Measurements from ENCODE around the gene POMT1.
"Not testable (repeated sequence)": the region's sequence is repeated elsewhere in the genome, so short reads cannot be mapped to it uniquely, and the experiment has no call there.

Gene POMT1

GRCh38 chr9:131472085-131472484 lies 30.6 kb upstream of the POMT1 start:
- H3K36me3 Mint-ChIP-seq (ENCODE audit: low read depth), result peaks cover 98% of the 10 kb centered on the region
- H3K9me3 Mint-ChIP-seq; H3K27ac Mint-ChIP-seq; intact Hi-C loops (cut with micrococcal nuclease); H3K27me3 Mint-ChIP-seq; H3K4me1 Mint-ChIP-seq (ENCODE audit: low read depth); H3K4me3 Mint-ChIP-seq: not testable (repeated sequence)

DNA sequence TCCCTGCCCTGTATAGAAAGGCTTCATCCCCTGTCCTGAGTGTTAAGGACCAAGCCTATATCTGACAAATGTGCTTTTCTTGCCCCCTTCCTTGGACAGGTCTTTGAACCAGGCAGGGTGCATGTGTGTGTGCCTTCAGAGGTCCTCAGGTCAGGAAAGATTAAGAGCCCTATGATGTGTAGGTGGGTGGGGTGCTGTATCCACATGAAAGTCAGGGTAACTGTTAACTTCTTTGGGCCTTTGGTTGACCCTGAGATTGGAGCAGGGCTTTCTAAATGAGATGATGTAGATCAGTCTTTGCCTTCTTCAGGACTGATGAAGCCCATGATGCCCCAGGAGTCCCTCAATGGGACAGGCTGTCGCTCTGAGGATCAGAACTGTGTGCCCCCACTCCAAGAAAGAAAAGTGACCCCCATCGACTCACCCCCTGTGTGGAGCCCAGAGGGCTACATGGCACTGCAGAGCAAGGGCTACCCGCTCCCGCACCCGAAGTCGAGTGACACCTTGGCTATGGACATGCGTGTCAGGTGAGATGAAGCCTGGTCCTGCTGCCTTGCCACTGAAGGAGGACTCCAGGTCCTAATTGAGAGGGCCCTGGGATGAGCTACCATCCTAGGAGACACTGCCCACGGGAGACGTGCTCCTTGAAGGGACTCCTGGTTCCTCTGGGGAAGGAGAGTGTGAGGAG lies 29.4 kb upstream of the POMT1 start:
- Mint-ChIP-seq H3K27me3 (no peaks in the 10 kb centered on the region), H3K4me1 (ENCODE audit: low read depth) (no peaks in the 10 kb centered on the region), H3K9me3 (no peaks in the 10 kb centered on the region), H3K4me3 (no peak overlapping the region), H3K36me3 (ENCODE audit: low read depth) (peaks cover 99% of the 10 kb centered on the region), H3K27ac (no peak overlapping the region)
- intact Hi-C loops (cut with micrococcal nuclease), result no loop called here

GRCh38 chr9:131473891-131474290 lies 28.8 kb upstream of the POMT1 start:
- no peaks in the 10 kb centered on the region for H3K9me3 Mint-ChIP-seq
- H3K4me3 Mint-ChIP-seq, result no peak overlapping the region
- peaks cover 99% of the 10 kb centered on the region for H3K36me3 Mint-ChIP-seq (ENCODE audit: low read depth)
- intact Hi-C loops (cut with micrococcal nuclease), result no loop called here
- no peak overlapping the region for H3K27ac Mint-ChIP-seq
- no peaks in the 10 kb centered on the region for H3K4me1 Mint-ChIP-seq (ENCODE audit: low read depth)
- H3K27me3 Mint-ChIP-seq, result no peaks in the 10 kb centered on the region

GRCh38 chr9:131474711-131475110 lies 28.0 kb upstream of the POMT1 start:
- Mint-ChIP-seq H3K9me3 (no peaks in the 10 kb centered on the region), H3K36me3 (ENCODE audit: low read depth) (peaks cover 99% of the 10 kb centered on the region), H3K27me3 (no peaks in the 10 kb centered on the region), H3K4me3 (no peak overlapping the region), H3K27ac (no peak overlapping the region), H3K4me1 (ENCODE audit: low read depth) (no peaks in the 10 kb centered on the region)
- intact Hi-C loops (cut with micrococcal nuclease), result no loop called here

DNA sequence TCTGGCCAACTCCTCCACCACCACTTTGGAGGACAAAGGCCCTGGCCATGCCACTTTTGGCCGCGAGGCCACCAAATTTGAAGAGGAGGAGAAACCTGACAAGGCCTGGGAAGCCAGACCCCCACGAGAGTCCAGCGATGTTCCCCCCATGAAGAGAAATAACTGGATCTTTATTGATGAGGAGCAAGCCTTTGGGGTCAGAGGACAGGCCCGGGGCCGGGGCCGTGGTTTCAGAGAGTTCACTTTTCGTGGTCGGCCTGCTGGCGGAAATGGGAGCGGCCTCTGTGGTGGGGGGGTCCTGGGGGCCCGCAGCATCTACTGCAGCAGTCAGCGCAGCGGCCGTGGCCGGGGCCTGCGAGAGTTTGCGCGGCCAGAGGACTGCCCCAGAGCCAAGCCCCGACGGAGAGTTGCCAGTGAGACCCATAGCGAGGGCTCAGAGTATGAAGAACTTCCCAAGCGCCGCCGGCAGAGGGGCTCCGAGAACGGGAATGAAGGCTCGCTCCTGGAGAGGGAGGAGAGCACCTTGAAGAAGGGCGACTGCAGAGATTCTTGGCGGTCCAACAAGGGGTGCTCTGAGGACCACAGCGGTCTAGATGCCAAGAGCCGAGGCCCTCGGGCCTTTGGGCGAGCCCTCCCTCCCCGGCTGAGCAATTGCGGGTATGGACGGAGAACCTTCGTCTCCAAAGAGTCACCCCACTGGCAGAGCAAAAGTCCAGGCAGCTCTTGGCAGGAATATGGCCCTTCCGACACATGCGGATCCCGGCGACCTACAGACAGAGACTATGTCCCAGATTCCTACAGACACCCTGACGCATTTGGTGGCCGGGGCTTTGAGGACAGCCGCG lies 27.4 kb upstream of the POMT1 start:
- H3K27me3 Mint-ChIP-seq, result no peaks in the 10 kb centered on the region
- H3K4me1 Mint-ChIP-seq (ENCODE audit: low read depth), result no peaks in the 10 kb centered on the region
- H3K27ac Mint-ChIP-seq, result no peak overlapping the region
- H3K9me3 Mint-ChIP-seq, result no peaks in the 10 kb centered on the region
- intact Hi-C loops (cut with micrococcal nuclease), result no loop called here
- H3K4me3 Mint-ChIP-seq, result no peak overlapping the region
- peaks cover 99% of the 10 kb centered on the region for H3K36me3 Mint-ChIP-seq (ENCODE audit: low read depth)

DNA sequence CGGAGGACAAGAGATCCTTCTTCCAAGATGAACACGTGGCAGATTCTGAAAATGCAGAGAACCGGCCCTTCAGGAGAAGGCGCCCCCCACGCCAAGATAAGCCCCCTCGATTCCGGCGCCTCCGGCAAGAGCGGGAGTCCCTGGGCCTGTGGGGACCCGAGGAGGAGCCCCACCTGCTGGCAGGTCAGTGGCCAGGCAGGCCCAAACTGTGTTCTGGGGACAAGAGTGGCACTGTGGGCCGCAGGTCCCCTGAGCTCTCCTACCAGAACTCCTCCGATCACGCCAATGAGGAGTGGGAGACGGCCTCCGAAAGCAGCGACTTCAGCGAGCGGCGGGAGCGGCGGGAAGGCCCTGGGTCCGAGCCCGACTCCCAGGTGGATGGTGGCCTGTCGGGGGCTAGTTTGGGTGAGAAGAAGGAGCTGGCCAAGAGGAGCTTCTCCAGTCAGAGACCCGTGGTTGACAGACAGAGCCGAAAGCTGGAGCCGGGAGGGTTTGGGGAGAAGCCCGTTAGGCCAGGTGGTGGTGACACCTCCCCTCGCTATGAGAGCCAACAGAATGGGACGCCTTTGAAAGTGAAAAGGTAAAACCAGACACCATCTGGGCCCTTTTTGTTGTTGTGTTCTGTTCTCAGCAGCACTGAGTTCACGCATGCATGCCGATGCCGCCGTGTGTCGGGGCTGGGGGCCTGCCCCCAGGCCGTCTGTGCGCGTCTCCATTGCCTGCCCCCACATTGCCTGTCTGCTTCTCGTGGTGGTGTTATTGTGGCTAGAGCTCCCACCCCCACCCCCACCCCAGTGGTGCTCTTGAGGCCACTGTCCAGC lies 26.6 kb upstream of the POMT1 start:
- Mint-ChIP-seq H3K4me1 (ENCODE audit: low read depth) (no peaks in the 10 kb centered on the region), H3K4me3 (no peak overlapping the region), H3K36me3 (ENCODE audit: low read depth) (peaks cover 99% of the 10 kb centered on the region), H3K27ac (no peak overlapping the region), H3K27me3 (no peaks in the 10 kb centered on the region), H3K9me3 (no peaks in the 10 kb centered on the region)
- intact Hi-C loops (cut with micrococcal nuclease), result no loop called here

DNA sequence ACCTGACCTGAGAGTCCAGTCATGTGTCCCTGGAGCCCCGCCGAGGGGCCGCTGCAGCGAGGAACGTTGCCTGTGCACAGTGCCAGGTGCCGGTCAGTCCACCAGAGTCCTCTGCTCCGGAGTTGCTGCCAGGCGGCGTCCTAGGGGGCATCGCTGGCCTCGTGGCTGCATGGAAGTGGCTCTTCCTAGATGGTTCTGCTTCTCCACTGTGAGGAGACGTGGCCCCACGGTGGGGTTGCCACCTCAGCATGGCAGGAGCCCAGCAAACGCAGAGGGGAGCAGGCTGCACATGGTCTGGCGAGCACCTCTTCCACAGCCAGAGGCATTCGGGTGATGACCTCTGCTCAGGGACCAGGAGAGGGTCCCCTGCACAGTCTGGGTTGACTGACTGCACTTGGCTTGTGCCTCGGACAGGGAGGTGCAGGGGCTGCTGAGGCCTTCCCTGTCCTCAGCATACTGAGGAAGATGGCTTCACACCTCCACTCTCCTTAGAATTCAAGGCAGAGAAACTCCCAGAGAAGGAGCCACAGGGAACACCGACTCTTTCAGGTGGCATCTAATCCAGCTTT lies 25.9 kb upstream of the POMT1 start:
- Mint-ChIP-seq H3K27ac (no peak overlapping the region), H3K4me3 (no peak overlapping the region)
- intact Hi-C loops (cut with micrococcal nuclease), result no loop called here

DNA sequence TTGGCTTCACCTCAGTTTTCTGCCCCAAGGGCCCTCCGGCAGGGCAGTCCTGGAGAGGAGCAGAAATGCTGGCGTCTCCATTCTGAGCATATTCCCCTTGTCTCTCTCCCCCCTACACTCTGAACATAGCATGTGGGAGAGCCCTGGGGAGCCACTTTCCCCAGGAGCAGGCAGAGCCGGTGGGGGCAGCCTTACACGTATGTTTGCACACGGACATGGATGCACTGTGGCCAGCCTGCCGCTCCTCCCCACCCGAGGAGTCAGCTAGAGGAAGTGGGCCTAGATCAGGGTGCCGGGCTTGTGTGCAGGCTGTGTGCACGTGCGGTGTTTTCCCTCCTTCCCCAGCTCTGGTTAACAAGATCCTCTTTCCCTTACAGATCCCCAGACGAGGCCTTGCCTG lies 25.4 kb upstream of the POMT1 start:
- Mint-ChIP-seq H3K9me3 (no peaks in the 10 kb centered on the region), H3K4me3 (no peak overlapping the region), H3K4me1 (ENCODE audit: low read depth) (no peaks in the 10 kb centered on the region), H3K36me3 (ENCODE audit: low read depth) (peaks cover 100% of the 10 kb centered on the region), H3K27me3 (no peaks in the 10 kb centered on the region), H3K27ac (no peak overlapping the region)
- intact Hi-C loops (cut with micrococcal nuclease), result no loop called here

More for the DNA sequence above, 25.9 kb upstream of the POMT1 start:
- Mint-ChIP-seq H3K36me3 (ENCODE audit: low read depth) (peaks cover 99% of the 10 kb centered on the region), H3K4me1 (ENCODE audit: low read depth) (no peaks in the 10 kb centered on the region), H3K27me3 (no peaks in the 10 kb centered on the region), H3K9me3 (no peaks in the 10 kb centered on the region)

- intact Hi-C loops (cut with micrococcal nuclease), result no loop called here
- no peak overlapping the region for H3K27ac Mint-ChIP-seq
- H3K9me3 Mint-ChIP-seq, result no peaks in the 10 kb centered on the region
- H3K27me3 Mint-ChIP-seq, result no peaks in the 10 kb centered on the region
- peaks cover 100% of the 10 kb centered on the region for H3K36me3 Mint-ChIP-seq (ENCODE audit: low read depth)
- H3K4me1 Mint-ChIP-seq (ENCODE audit: low read depth), result no peaks in the 10 kb centered on the region
- no peak overlapping the region for H3K4me3 Mint-ChIP-seq
These were observed 24.8 kb upstream of the POMT1 start for GRCh38 chr9:131477816-131478419.

- Mint-ChIP-seq H3K4me3 (no peak overlapping the region), H3K9me3 (no peaks in the 10 kb centered on the region), H3K4me1 (ENCODE audit: low read depth) (no peaks in the 10 kb centered on the region), H3K27me3 (no peaks in the 10 kb centered on the region), H3K27ac (no peak overlapping the region), H3K36me3 (ENCODE audit: low read depth) (peaks cover 100% of the 10 kb centered on the region)
- intact Hi-C loops (cut with micrococcal nuclease), result no loop called here
These were observed 24.3 kb upstream of the POMT1 start for GRCh38 chr9:131478421-131478868.

GRCh38 chr9:131478911-131479310 lies 23.8 kb upstream of the POMT1 start:
- peaks cover 100% of the 10 kb centered on the region for H3K36me3 Mint-ChIP-seq (ENCODE audit: low read depth)
- H3K27me3 Mint-ChIP-seq, result no peaks in the 10 kb centered on the region
- no peak overlapping the region for H3K27ac Mint-ChIP-seq
- no peak overlapping the region for H3K4me3 Mint-ChIP-seq
- intact Hi-C loops (cut with micrococcal nuclease), result no loop called here
- no peaks in the 10 kb centered on the region for H3K9me3 Mint-ChIP-seq
- no peaks in the 10 kb centered on the region for H3K4me1 Mint-ChIP-seq (ENCODE audit: low read depth)

DNA sequence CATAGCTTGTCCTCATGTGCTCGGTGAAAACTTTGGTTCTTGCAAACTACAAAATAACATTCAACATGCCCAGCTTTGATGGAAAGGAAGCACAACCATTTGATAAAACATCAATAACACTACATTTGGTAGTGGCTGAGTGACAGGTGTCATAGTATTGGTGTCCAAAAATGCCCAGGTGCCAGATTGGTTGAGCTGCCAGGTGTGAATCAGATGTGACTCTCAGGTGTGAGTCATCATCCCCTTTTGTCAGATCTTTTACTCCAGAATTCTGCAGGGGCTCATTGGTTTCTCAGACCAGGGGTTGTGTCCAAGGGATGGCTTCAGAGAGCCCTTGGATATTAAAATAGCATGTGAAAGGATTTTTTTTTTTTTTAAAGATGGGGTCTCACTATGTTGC lies 22.5 kb upstream of the POMT1 start:
- no peaks in the 10 kb centered on the region for H3K27me3 Mint-ChIP-seq
- intact Hi-C loops (cut with micrococcal nuclease), result no loop called here
- no peaks in the 10 kb centered on the region for H3K4me1 Mint-ChIP-seq (ENCODE audit: low read depth)
- peaks cover 100% of the 10 kb centered on the region for H3K36me3 Mint-ChIP-seq (ENCODE audit: low read depth)
- no peaks in the 10 kb centered on the region for H3K9me3 Mint-ChIP-seq
- H3K4me3 Mint-ChIP-seq, result no peak overlapping the region
- H3K27ac Mint-ChIP-seq, result no peak overlapping the region

DNA sequence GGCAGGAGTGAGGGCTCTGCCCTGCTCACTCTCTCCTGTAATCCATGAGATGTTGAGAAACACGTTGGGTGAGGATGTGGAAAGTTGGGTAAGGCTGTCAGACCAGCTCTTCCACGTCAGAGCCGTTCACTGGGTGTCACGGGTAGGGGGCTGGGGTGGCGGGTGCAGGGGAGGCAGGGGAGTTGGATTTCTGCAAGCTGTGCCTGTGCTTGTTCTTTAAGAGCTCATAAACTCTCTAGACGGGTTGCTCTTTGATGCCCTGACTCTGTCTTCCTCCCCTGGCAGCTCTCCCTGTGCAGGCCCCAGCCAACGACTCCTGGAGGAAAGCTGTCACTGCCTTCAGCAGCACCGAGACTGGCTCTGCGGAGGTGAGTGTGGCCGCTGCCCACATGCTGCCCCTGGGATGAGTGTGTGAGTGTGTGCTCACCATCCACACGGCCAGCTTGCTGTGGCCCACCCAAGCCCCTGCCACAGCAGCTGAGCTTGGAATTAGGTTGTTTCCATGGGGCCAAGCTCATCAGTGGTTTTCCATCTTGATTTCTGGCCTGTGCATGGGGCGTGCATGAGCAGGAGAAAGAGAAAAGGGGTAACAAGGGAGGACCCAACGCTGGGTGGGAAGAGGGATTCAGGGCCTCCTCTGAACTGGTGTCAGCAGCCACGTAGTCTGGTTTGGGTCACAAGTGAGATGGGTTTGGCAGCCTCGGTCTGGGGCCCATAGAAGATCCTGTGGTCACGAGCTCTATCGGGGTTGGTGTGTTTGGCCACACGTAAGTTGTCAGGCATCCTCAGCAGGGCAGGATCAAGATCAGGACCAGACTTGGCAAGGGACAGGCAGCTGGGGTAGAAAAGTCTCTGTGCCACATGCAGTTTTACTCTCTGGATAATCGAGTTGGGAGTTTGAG lies 21.0 kb upstream of the POMT1 start:
- no peak overlapping the region for H3K4me3 Mint-ChIP-seq
- no peaks in the 10 kb centered on the region for H3K9me3 Mint-ChIP-seq
- intact Hi-C loops (cut with micrococcal nuclease), result no loop called here
- H3K27me3 Mint-ChIP-seq, result no peaks in the 10 kb centered on the region
- no peaks in the 10 kb centered on the region for H3K4me1 Mint-ChIP-seq (ENCODE audit: low read depth)
- H3K27ac Mint-ChIP-seq, result no peak overlapping the region
- peaks cover 100% of the 10 kb centered on the region for H3K36me3 Mint-ChIP-seq (ENCODE audit: low read depth)

Data from dendritic cell treated with granulocyte-macrophage colony-stimulating factor and Interleukin-4, amounts not matched to agents 40 ng/mL and 50 ng/mL, for 4 days (primary cell).